ENCODE results near the gene MLEC.
A peak's percentile ranks its signal among the peaks of the same experiment; 100 is the strongest.
"Not testable (repeated sequence)": the region's sequence is repeated elsewhere in the genome, so short reads cannot be mapped to it uniquely, and the experiment has no call there.

The MLEC gene

GRCh38 chr12:120663741-120664140 lies 23.2 kb upstream of the MLEC start:
- no peak for DNase-seq (ENCODE audit: low spot score)

GRCh38 chr12:120666571-120667390 lies 20.2 kb upstream of the MLEC start:
- no peak for DNase-seq (ENCODE audit: low spot score)

DNA sequence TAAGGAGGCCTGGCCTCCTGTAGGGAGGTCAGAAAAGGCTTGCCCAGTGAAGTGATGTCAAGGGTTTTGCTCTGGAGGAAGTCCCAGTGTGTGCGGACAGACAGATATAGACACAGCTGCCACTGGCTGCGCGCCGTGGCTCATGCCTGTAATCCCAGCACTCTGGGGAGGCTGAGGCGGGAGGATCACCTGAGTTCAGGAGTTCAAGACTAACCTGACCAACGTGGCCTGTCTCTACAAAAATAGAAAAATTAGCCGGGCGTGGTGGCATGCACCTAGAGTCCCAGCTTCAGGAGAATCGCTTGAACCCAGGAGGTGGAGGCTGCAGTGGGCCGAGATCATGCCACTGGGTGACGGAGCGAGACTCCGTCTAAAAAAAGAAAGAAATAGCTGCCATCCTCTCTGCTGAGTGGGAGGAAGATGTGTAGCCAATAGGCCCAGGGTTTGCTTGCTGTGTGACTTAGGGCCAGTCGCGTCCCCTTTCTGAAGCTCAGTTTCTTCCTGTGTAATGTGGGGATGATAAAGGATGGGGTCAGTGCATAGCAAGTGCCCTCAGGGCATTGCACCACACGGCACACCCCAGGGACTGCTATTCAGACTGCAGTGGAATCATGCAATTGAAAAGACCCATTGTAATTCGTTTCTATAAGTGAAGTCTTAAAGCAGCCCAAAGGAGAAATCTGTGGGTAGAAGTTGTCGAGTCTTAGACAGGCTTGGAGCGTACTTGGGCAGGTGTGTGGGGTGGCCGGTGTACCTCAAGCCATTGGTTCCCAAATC lies 18.7 kb upstream of the MLEC start:
- no peak for DNase-seq (ENCODE audit: low spot score)

GRCh38 chr12:120668868-120669840 lies 17.8 kb upstream of the MLEC start:
- no peak for DNase-seq (ENCODE audit: low spot score)

DNA sequence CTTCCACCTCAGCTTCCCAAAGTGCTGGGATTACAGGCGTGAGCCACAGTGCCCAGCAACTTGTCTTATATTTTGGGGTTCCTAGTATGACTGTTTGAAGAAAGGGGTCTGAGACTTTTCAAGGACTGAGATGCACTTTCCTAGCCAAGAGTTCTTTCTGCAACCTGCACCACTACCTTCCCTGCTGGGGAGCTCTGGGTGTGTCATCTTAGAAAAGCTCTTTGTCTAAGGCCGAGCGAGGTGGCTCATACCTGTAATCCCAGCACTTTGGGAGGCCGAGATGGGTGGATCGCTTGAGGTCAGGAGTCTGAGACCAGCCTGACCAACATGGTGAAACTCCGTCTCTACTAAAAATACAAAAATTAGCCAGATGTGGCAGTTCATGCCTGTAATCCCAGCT lies 16.7 kb upstream of the MLEC start:
- DNase-seq (ENCODE audit: low spot score) = not testable (repeated sequence)

DNA sequence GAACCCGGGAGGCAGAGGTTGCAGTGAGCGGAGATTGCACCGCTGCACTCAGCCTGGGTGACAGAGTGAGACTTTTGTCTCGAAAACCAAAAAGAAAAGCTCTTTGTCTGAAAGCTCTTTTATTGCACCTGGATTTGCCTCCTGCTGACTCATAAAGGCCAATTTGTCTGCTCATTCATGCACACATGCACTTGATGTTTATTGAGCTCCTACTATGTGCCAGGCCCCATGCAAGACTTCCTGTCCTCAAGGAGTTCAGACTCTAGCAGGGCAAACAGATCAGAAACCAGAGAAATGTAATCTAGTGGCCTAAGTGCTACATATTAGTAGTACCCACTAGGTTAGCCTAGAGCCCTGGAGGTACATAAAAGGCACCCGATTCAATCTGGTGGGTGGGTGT lies 16.3 kb upstream of the MLEC start:
- DNase-seq (ENCODE audit: low spot score) = no peak

DNA sequence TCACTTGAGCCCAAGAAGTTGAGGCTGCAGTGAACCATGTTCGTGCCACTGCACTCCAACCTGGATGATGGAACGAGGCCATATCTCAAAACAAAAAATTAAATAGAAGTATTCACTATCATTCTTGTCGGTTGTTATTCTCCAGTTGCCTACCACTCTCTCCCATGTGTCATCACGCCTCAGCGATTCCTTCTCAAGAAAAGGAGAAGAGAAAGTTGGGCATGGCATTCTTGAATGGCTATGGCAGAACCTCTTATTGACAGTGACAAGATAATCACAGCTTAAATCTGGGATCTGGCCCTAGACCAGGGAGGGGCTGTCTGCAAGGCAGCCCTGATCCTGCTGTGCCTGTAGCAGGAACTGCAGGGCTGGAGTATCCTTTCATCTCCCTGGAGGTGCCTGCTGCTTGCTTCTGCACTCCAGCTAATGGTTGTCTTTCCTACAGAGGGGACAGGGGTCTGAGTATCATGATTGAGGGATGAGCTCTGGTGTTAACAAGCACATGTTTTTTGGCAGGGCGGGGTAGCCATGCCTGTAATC lies 12.8 kb upstream of the MLEC start:
- peak; percentile 60 for DNase-seq (ENCODE audit: low spot score)

DNA sequence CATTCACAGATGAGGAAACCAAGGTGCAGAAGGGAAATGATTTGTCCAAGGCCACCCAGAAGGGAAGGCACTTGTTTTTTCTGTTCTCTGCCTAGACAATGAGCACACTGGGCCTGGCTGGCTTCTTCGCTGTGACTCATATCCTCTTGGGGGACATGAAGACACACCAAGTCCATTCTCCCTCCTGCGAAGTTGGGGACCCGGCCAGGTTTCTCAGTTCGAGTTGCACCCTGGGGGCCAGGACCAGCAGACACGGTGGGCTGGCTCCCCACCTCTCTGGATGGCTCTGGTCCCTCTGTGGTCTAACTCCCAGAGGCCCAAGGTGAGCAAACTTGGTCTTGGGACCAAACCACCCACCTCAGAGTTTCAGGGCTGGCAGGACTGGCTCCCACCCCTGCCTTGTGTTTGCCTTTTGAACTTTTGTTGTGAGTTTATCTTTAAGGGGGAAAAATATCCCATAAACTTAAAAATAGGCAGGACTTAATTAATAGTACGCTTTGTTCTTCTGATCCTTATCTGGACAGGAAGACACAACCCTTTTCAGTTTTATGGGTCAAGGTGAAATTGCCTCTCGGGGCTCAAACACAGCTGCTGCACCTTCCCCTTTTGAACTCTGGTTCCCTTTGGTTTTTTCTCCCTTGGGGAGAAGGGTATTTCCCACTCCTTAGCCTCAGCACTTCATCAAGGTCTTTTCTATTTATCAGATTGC lies 9.0 kb upstream of the MLEC start:
- DNase-seq (ENCODE audit: low spot score) = peak; percentile 49

DNA sequence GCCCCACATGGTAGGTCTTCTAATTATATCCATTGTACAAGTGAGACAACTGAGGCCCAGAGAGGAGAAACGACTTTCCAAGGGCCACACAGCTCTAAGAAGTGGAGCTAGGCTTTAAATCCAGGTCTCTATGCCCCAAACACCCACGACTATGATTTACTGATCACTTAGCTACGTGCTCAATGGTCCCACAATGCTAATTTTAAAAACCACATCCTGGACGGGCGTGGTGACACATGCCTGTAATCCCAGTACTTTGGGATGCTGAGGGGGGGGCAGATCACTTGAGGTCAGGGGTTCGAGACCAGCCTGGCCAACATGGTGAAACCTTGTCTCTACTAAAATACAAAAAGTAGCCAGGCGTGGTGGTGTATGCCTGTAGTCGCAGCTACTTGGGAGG lies 8.4 kb upstream of the MLEC start:
- DNase-seq (ENCODE audit: low spot score) = no peak

DNA sequence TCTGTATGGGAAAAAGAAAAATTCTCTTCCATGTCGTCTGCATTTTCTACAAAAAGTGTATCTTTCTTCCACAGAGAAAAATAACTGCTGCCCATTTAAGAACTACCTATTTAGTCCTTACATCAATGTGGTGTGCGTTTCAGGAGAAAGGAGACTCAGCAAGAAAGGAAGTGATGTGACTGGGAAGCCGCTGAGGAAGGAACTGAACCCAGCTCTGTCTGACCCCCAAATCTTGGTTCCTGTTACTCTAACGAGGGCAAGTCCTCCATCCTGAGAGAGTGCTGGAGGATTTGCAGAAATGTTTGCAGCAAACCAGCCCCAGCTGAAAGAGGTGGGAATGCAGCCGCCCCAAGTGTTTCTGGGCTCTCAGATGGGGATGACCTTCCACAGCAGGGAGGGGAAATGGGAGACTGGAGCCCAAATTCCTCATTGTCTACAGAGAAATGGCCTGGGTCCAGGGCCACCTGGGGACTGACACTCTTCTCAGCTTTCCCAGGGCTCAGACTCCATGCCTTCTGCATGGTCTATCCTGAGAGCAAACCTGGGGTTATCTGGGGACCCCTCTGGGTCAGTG lies 6.7 kb upstream of the MLEC start:
- no peak for DNase-seq (ENCODE audit: low spot score)

DNA sequence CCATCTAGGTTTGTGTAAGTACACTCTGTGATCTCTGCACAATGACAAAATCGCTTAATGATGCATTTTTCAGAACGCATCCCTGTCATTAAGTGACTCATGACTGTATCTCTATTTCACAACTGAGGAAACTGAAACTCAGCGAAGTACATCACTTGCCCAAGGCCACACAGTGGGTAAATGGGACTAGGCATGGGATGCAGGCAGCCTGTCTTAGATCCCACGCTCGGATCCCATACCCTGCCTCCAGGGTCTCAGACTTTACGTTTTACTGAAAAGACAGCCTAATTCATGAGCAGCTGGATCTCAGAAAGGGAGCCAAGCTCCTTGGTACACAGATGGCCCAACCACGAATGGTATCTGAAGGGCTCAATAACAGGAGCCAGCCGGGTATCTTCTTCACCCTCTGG lies 2.4 kb upstream of the MLEC start:
- no peak for DNase-seq (ENCODE audit: low spot score)

- no peak for DNase-seq (ENCODE audit: low spot score)
Observed at GRCh38 chr12:120685522-120685921, 1.4 kb upstream of the MLEC start.

GRCh38 chr12:120686151-120686689 lies 729 bp upstream of the MLEC start:
- peak; percentile 95 for DNase-seq (ENCODE audit: low spot score)

DNA sequence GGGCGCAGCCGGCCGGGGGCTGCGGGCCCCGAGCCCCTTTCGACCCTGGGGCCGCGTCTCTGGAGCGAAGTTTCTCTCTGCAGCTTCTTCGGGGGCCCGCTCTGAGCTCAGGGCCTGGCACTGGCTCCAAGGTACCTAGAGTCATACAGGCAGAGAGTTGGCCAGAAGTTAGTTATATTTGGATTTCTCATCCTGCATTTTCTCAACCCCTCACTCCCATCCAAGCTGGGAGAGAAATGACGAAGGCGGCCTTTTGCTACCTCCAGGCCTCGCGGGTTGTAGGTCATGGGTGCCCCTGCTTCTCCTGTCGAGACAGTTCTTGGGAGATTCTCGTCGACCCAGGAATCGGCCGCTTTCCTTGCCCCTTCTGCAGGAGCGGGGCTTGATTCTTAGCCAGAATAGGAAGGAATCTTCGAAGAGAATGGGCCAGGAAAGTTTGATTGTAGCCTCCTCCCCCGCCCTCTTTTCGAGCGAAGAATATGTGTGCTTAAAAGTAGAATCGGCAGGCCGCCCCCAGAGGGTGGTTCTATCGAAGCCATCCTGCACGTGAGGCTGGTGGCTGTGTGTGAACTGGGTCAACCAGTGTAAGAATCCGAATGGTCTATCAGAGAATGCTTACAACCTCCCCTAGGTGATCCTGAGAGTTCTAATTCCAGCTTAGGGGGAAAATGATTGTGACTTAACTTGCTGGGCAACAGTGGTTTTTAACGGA lies 785 bp downstream of the MLEC start:
- no peak for DNase-seq (ENCODE audit: low spot score)

DNA sequence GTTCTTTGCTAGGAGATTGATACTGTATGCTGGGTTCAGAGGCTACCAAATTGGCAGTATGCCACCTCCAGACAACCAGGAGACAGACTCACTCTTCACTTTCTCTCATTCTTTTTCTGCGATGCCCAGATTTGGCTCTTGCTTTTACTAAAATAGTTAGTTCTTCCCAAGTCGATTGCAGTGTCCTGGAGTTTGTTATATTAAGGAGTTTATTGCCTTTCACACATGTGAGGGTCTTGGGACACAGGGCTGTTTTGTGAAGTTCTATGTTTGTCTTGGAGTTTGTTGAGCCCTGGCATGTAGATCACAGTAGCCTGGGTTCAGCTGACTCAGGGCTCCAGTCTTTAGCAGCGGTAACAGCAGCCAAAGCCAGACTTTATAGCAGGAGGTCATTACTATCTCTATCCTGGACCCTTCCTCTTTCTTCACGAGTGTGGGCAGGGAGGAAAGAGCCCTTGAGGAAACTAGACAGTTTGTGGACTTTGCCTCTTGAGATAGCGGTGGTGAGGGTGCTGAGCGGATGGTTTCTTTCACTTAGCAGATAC lies 1.6 kb downstream of the MLEC start:
- no peak for DNase-seq (ENCODE audit: low spot score)

- DNase-seq (ENCODE audit: low spot score) = no peak
Observed at GRCh38 chr12:120689397-120690082, 2.6 kb downstream of the MLEC start.

DNA sequence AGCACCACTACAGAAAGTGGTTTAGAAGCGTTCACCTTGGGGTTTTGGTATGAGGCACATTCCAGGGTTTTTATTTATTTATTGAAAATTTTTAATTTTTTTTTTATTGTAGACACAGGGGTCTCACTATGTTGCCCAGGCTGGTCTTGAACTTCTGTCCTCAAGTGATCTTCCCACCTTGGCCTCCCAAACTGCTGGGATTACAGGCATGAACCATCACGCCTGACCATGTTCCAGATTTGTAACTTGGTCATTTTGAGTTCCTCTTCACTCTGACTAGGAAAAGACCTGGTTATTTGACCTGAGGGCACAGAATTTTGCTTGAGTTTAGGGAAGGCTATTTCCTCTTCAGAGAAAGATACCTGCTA lies 3.1 kb downstream of the MLEC start:
- DNase-seq (ENCODE audit: low spot score) = no peak

DNA sequence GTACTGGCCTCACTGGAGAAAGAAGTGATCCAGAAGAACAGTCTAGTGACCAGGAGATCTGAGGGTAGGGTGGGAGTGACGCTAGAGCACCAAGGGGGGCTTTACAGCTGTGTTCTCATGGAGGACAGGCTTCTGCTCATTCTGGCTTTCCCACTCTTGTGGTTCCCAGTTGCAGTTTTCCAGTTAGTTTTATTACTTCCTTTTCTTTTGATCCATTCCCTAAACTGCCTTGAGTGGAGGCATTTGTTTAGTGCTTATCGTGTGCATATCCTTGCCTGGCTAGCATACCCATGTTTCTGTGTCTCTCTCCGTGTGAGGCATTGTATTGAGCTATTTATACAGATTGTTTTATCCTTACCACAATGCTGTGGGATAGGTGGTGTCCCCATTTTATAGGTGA lies 4.0 kb downstream of the MLEC start:
- no peak for DNase-seq (ENCODE audit: low spot score)

DNA sequence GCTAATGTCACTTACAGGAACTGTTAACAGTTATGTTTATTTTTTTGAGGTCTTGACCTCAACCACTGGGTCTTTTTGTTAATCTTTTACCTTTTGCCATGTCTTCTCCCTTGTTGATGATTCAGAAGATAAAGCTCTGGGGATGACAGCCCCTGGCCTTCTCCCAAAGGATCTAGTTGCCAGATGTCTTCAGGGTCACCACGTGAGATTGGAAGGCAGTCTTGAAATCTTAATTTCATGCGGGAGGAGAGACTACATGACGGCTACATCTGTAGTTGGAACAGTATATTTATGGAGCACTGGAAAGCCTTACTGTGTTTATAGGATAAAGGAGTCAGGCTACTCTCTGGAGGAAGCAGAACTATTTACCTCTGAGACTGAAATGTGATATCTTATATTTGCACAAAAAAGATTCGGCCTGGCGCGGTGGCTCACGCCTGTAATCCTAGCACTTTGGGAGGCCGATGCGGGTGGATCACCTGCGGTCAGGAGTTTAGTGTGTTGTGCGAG lies 5.6 kb downstream of the MLEC start:
- DNase-seq (ENCODE audit: low spot score) = no peak

All from germinal center (tissue), 1 donor.